Activated naive CD8-positive, alpha-beta T cell treated with anti-CD3 and anti-CD28 coated beads, Interleukin-2, amount 10 ng/mL, durations not matched to agents 7 days and 5 days (primary cell): Measurements from ENCODE around the gene RNF141. TPM values are rescaled to one million over a fixed set of nuclear protein-coding genes. Genes with fewer than 3 reads are reported as not detected.

ENCODE experiments used
- ATAC-seq: fragments of 150-1000 bp; cut with Tn5 transposase; one replicate; pipeline ENCODE4 v1.10.0; 2021; ENCODE audit warnings: low read depth, moderate library complexity
- POLR2A ChIA-PET: fragments of 350-600 bp; sonication (Branson Sonifier 250); formaldehyde crosslinking; loops from one replicate; lab custom pipeline; 2021; ENCODE audit warnings: antibody characterized with exemption; lab: Charles Lee
- DNase-seq: peaks from one replicate; pipeline ENCODE4 v3.0.0; 2021
- H3K27ac Mint-ChIP-seq: one replicate; pipeline ENCODE4 v1.8.0; 2022; ENCODE audit warnings: mild to moderate bottlenecking, mixed read lengths
- H3K27me3 Mint-ChIP-seq: one replicate; pipeline ENCODE4 v1.8.0; 2022; ENCODE audit warnings: mild to moderate bottlenecking, moderate library complexity, mixed read lengths
- H3K36me3 Mint-ChIP-seq: one replicate; pipeline ENCODE4 v1.8.0; 2021; ENCODE audit warnings: mild to moderate bottlenecking, mixed read lengths
- H3K4me1 Mint-ChIP-seq: one replicate; pipeline ENCODE4 v1.8.0; 2021; ENCODE audit warnings: mixed read lengths
- H3K4me3 Mint-ChIP-seq: one replicate; pipeline ENCODE4 v1.8.0; 2022; ENCODE audit warnings: mild to moderate bottlenecking, moderate library complexity, mixed read lengths
- H3K9me3 Mint-ChIP-seq: one replicate; pipeline ENCODE4 v1.8.0; 2021; ENCODE audit warnings: mixed read lengths
- total RNA-seq, 2 experiments: library from RNA; stranded (reverse); gene quantifications; one replicate each; pipeline ENCODE4 v1.2.3, GENCODE V29; 2021

Gene RNF141
- total RNA-seq, 2 experiments from 2014 or later: 13.6 to 13.8 TPM

DNA sequence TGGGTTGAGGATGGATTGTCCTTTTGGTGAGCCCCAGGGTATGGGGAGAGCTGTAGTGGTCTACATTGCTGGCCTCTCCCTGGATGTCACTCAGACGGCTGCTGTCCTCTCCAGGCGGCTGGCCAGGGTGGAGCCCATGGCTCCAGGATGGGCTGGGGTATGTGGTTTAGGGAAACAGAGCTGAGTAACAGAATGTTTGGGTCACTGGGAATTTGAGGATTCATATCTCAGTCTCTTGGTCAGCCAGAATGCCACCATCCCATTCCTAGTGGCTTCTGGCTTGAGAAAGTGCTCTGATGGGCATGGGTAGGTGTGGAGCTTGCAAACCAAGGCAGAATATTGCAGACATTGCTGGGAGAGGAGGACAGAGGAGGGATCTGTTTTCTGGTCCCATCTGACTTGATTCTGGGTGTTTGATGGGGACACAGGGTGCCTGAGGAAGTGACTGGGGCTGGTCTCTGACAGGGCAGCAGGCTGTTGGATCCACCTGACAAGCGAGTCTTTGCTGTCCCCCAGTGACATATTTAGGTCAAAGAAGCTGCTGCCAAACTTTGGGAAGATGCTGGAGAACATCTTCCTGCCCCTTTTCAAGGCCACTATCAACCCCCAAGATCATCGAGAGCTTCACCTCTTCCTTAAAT is 44.6 kb downstream of the RNF141 start:
- H3K36me3 Mint-ChIP-seq: peaks cover 6% of the 10 kb centered on the region
- POLR2A ChIA-PET: no interaction called here
- H3K27me3 Mint-ChIP-seq: no peaks in the 10 kb centered on the region
- ATAC-seq: no peak
- H3K4me3 Mint-ChIP-seq: no peak overlapping the region
- H3K27ac Mint-ChIP-seq: no peak overlapping the region
- no peaks in the 10 kb centered on the region for H3K9me3 Mint-ChIP-seq
- no peaks in the 10 kb centered on the region for H3K4me1 Mint-ChIP-seq
- DNase-seq: no peak

DNA sequence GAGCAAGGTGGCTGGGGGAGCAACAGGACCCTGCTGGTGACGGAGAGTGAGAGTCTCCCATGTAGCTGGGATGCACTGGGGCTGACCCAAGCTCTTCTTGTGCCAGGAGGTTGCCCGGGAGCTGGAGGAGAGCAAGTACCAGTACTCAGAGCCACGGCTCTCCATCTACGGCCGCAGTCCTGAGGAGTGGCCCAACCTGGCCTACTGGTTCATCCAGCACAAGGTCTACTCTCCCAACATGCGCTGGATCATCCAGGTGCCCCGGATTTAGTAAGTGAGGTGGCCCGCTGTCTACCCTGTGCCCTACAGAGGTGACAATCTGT is 45.6 kb downstream of the RNF141 start:
- no peaks in the 10 kb centered on the region for H3K4me1 Mint-ChIP-seq
- no peak for DNase-seq
- no peaks in the 10 kb centered on the region for H3K9me3 Mint-ChIP-seq
- H3K36me3 Mint-ChIP-seq: peaks cover 8% of the 10 kb centered on the region
- POLR2A ChIA-PET: no interaction called here
- no peaks in the 10 kb centered on the region for H3K27me3 Mint-ChIP-seq
- ATAC-seq: no peak
- H3K27ac Mint-ChIP-seq: no peak overlapping the region
- H3K4me3 Mint-ChIP-seq: no peak overlapping the region

DNA sequence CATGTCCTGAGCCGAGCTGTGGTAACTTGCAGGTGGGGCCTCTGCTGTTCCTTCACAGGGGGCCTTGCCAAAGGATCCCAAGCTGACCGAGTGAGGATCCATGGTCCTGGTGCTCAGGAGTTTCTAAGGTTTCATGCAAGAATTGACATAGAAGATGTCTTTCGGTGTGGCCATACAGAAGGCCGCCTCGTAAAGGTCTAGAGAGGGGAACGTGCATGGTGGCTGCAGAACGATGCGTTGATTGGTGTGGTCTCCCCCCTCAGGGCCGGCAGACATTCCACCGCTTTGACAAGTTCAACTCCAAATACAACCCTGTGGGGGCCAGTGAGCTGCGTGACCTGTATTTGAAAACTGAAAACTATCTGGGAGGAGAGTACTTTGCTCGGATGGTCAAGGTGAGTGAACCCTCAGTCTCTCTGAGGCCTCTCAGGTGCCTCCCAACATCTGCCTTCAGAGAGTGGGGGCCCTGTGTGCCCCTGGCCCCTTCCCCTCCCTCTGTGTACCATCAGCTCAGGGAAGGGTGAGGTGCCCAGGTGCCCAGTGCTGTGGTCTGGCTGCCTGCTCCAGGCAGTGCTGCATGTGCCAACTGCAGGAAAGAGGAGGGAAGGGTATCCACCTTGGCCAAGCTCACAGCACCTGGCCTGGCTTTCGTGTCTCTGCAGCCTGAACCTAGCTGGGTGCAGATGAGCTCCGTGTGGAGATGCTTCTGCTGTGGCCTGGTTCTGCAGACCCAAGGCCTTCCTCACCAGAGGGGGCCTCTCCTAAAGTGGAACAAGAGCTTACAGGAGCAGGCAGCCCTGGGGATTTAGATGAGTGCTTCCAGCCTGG is 46.1 kb downstream of the RNF141 start:
- H3K27me3 Mint-ChIP-seq: no peaks in the 10 kb centered on the region

GRCh38 chr11:10493041-10493663 is 47.8 kb downstream of the RNF141 start:
- H3K9me3 Mint-ChIP-seq: no peaks in the 10 kb centered on the region
- POLR2A ChIA-PET: no interaction called here
- no peak overlapping the region for H3K4me3 Mint-ChIP-seq
- ATAC-seq: no peak
- H3K27me3 Mint-ChIP-seq: no peaks in the 10 kb centered on the region
- H3K4me1 Mint-ChIP-seq: peaks cover 6% of the 10 kb centered on the region
- no peak overlapping the region for H3K27ac Mint-ChIP-seq
- DNase-seq: no peak
- H3K36me3 Mint-ChIP-seq: peaks cover 17% of the 10 kb centered on the region

More for the DNA sequence above, 46.1 kb downstream of the RNF141 start:
- Mint-ChIP-seq H3K9me3 (no peaks in the 10 kb centered on the region), H3K27ac (no peak overlapping the region), H3K4me1 (no peaks in the 10 kb centered on the region), H3K36me3 (peaks cover 10% of the 10 kb centered on the region), H3K4me3 (no peak overlapping the region)
- POLR2A ChIA-PET: no interaction called here
- no peak for ATAC-seq
- no peak for DNase-seq

GRCh38 chr11:10492084-10492483 is 48.9 kb downstream of the RNF141 start:
- H3K36me3 Mint-ChIP-seq: peaks cover 20% of the 10 kb centered on the region
- DNase-seq: no peak
- H3K27ac Mint-ChIP-seq: no peak overlapping the region
- no peak overlapping the region for H3K4me3 Mint-ChIP-seq
- no peaks in the 10 kb centered on the region for H3K27me3 Mint-ChIP-seq
- H3K4me1 Mint-ChIP-seq: peaks cover 9% of the 10 kb centered on the region
- H3K9me3 Mint-ChIP-seq: no peaks in the 10 kb centered on the region
- ATAC-seq: no peak
- POLR2A ChIA-PET: no interaction called here

GRCh38 chr11:10490398-10491241 is 50.4 kb downstream of the RNF141 start:
- ATAC-seq (no peak), DNase-seq (no peak)
- no peak overlapping the region for H3K27ac Mint-ChIP-seq
- H3K27me3 Mint-ChIP-seq: no peaks in the 10 kb centered on the region
- POLR2A ChIA-PET: no interaction called here
- no peak overlapping the region for H3K4me3 Mint-ChIP-seq
- no peaks in the 10 kb centered on the region for H3K9me3 Mint-ChIP-seq
- peaks cover 9% of the 10 kb centered on the region for H3K4me1 Mint-ChIP-seq
- peaks cover 20% of the 10 kb centered on the region for H3K36me3 Mint-ChIP-seq

- peaks cover 9% of the 10 kb centered on the region for H3K4me1 Mint-ChIP-seq
- peaks cover 20% of the 10 kb centered on the region for H3K36me3 Mint-ChIP-seq
- POLR2A ChIA-PET: no interaction called here
- no peaks in the 10 kb centered on the region for H3K9me3 Mint-ChIP-seq
- no peak for ATAC-seq
- H3K27me3 Mint-ChIP-seq: no peaks in the 10 kb centered on the region
- DNase-seq: no peak
- no peak overlapping the region for H3K4me3 Mint-ChIP-seq
- no peak overlapping the region for H3K27ac Mint-ChIP-seq
Observed at GRCh38 chr11:10490032-10490397, 51.0 kb downstream of the RNF141 start.

- ATAC-seq (no peak), DNase-seq (no peak)
- Mint-ChIP-seq H3K36me3 (peaks cover 20% of the 10 kb centered on the region), H3K27me3 (no peaks in the 10 kb centered on the region), H3K27ac (peak overlapping the region; percentile 24), H3K4me1 (peaks cover 9% of the 10 kb centered on the region), H3K9me3 (no peaks in the 10 kb centered on the region), H3K4me3 (no peak overlapping the region)
- POLR2A ChIA-PET: interaction anchor here (1.1 kb wide), 1 partner anchor 32 kb away, joined by 10 read pairs; no protein-coding TSS in a partner anchor
Observed at GRCh38 chr11:10488934-10489691, 51.9 kb downstream of the RNF141 start.

GRCh38 chr11:10488121-10488933 is 52.7 kb downstream of the RNF141 start:
- peaks cover 22% of the 10 kb centered on the region for H3K36me3 Mint-ChIP-seq
- DNase-seq (no peak), ATAC-seq (peak; percentile 42)
- no peaks in the 10 kb centered on the region for H3K9me3 Mint-ChIP-seq
- peaks cover 9% of the 10 kb centered on the region for H3K4me1 Mint-ChIP-seq
- H3K27me3 Mint-ChIP-seq: no peaks in the 10 kb centered on the region
- POLR2A ChIA-PET: interaction anchor here (1.1 kb wide), 1 partner anchor 31 kb away, joined by 10 read pairs; no protein-coding TSS in a partner anchor
- no peak overlapping the region for H3K4me3 Mint-ChIP-seq
- peak overlapping the region; percentile 46 for H3K27ac Mint-ChIP-seq

DNA sequence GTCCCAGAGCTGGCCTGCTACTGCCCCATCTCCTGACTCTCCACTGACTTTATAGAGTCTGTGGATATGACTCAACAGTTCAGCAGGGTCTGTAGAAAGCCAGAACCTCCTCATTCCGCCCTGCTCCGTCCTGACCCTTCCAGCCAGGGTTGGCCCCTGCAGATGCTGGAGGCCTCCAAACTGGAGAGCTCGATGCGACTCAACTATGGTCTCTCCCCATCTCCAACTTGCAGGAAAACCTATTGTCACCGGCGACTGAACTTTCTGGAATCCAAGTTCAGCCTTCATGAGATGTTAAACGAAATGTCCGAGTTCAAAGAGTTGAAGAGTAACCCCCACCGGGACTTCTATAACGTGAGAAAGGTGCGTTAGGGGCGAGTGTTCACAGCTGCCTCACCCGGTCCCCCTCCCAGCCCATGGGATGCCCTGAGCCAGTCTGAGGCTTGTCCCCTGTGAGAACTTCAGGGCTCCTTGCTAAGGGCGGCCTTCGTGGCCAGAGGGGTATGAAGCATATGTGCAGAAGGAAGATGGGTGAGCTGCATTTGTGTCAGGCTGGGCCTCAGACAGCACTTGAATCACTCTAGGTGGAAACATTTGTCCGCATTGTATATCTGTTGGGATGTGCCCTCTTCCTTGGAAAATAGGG is 53.9 kb downstream of the RNF141 start:
- Mint-ChIP-seq H3K27ac (no peak overlapping the region), H3K4me1 (peaks cover 12% of the 10 kb centered on the region), H3K4me3 (no peak overlapping the region), H3K9me3 (no peaks in the 10 kb centered on the region), H3K36me3 (peaks cover 22% of the 10 kb centered on the region), H3K27me3 (no peaks in the 10 kb centered on the region)
- POLR2A ChIA-PET: interaction anchor here (0.5 kb wide), 1 partner anchor 318 kb away, joined by 3 read pairs; no protein-coding TSS in a partner anchor
- no peak for DNase-seq
- ATAC-seq: no peak

GRCh38 chr11:10486161-10486840 is 54.7 kb downstream of the RNF141 start:
- DNase-seq: no peak
- no peak overlapping the region for H3K4me3 Mint-ChIP-seq
- no peaks in the 10 kb centered on the region for H3K9me3 Mint-ChIP-seq
- no peak for ATAC-seq
- H3K27me3 Mint-ChIP-seq: no peaks in the 10 kb centered on the region
- H3K4me1 Mint-ChIP-seq: peaks cover 12% of the 10 kb centered on the region
- H3K27ac Mint-ChIP-seq: no peak overlapping the region
- POLR2A ChIA-PET: interaction anchor here (0.5 kb wide), 1 partner anchor 319 kb away, joined by 3 read pairs; no protein-coding TSS in a partner anchor
- H3K36me3 Mint-ChIP-seq: peaks cover 19% of the 10 kb centered on the region
